HG02798 (cell line): ENCODE results near the gene SBSN.

Experiments
- ATAC-seq: cut with Tn5 transposase; IDR thresholded peaks from one replicate; pipeline ENCODE4 v1.9.1; 2021; ENCODE audit warnings: mild to moderate bottlenecking; ENCODE audit not compliant: unreplicated experiment, poor library complexity

Gene SBSN

GRCh38 chr19:35528218-35529038 is at the start of gene SBSN:
SBSN (minus strand) TSS chr19:35528311; CDS start chr19:35528281, 30 bp downstream.
- ATAC-seq, result no peak

GRCh38 chr19:35571406-35571965 is 43.4 kb upstream of the SBSN start:
- no peak for ATAC-seq

- no peak for ATAC-seq
These were observed 41.2 kb upstream of the SBSN start for GRCh38 chr19:35569281-35569781.

- ATAC-seq, result no peak
These were observed 38.6 kb upstream of the SBSN start for GRCh38 chr19:35566738-35567137.

- no peak for ATAC-seq
These were observed 37.1 kb upstream of the SBSN start for GRCh38 chr19:35565016-35565856.

GRCh38 chr19:35563207-35563829 is 35.2 kb upstream of the SBSN start, which contains the start of gene ATP4A:
ATP4A (minus strand) TSS chr19:35563658; CDS start chr19:35563629, 29 bp downstream.
- ATAC-seq, result no peak

GRCh38 chr19:35562776-35563175 is 34.7 kb upstream of the SBSN start:
- no peak for ATAC-seq

GRCh38 chr19:35562336-35562735 is 34.2 kb upstream of the SBSN start:
- ATAC-seq, result no peak

- ATAC-seq, result no peak
These were observed 33.3 kb upstream of the SBSN start for GRCh38 chr19:35561436-35561835.

GRCh38 chr19:35560677-35561076 is 32.6 kb upstream of the SBSN start:
- no peak for ATAC-seq

GRCh38 chr19:35560271-35560670 is 32.2 kb upstream of the SBSN start:
- ATAC-seq, result no peak

- no peak for ATAC-seq
These were observed 31.7 kb upstream of the SBSN start for GRCh38 chr19:35559781-35560180.

- ATAC-seq, result no peak
These were observed 31.2 kb upstream of the SBSN start for GRCh38 chr19:35559281-35559659.

- no peak for ATAC-seq
These were observed 30.5 kb upstream of the SBSN start for GRCh38 chr19:35558400-35559280.

GRCh38 chr19:35557539-35558399 is 29.7 kb upstream of the SBSN start:
- no peak for ATAC-seq

- ATAC-seq, result no peak
These were observed 28.9 kb upstream of the SBSN start for GRCh38 chr19:35556846-35557538.

GRCh38 chr19:35556025-35556590 is 28.0 kb upstream of the SBSN start:
- ATAC-seq, result no peak
